GM18907 (cell line): ENCODE results near the gene NELL2.
"Not testable (repeated sequence)": the region's sequence is repeated elsewhere in the genome, so short reads cannot be mapped to it uniquely, and the experiment has no call there.

Experiments used
- ATAC-seq: cut with Tn5 transposase; IDR thresholded peaks from one replicate; pipeline ENCODE4 v1.9.1; 2021; ENCODE audit warnings: mild to moderate bottlenecking, moderate library complexity; ENCODE audit not compliant: unreplicated experiment

Gene NELL2

GRCh38 chr12:44703182-44703910, 172.8 kb downstream of the NELL2 start:
- ATAC-seq, result no peak

- no peak for ATAC-seq
These were observed 178.6 kb downstream of the NELL2 start for GRCh38 chr12:44697511-44697910.

GRCh38 chr12:44696542-44696941, 179.6 kb downstream of the NELL2 start:
- ATAC-seq, result no peak

- no peak for ATAC-seq
These were observed 182.1 kb downstream of the NELL2 start for GRCh38 chr12:44694017-44694416.

GRCh38 chr12:44689587-44689986, 186.5 kb downstream of the NELL2 start:
- ATAC-seq, result no peak

GRCh38 chr12:44686821-44687432, 189.2 kb downstream of the NELL2 start:
- ATAC-seq, result not testable (repeated sequence)

- no peak for ATAC-seq
These were observed 198.4 kb downstream of the NELL2 start for GRCh38 chr12:44677724-44678123.

GRCh38 chr12:44674875-44675274, 201.2 kb downstream of the NELL2 start:
- ATAC-seq, result no peak

GRCh38 chr12:44673811-44674210, 202.3 kb downstream of the NELL2 start:
- no peak for ATAC-seq

GRCh38 chr12:44672042-44672441, 204.1 kb downstream of the NELL2 start:
- no peak for ATAC-seq

- ATAC-seq, result no peak
These were observed 207.7 kb downstream of the NELL2 start for GRCh38 chr12:44668443-44668842.

- no peak for ATAC-seq
These were observed 208.7 kb downstream of the NELL2 start for GRCh38 chr12:44667461-44667860.

GRCh38 chr12:44663291-44663690, 212.8 kb downstream of the NELL2 start:
- ATAC-seq, result no peak

- no peak for ATAC-seq
These were observed 220.3 kb downstream of the NELL2 start for GRCh38 chr12:44655846-44656245.

- no peak for ATAC-seq
These were observed 221.2 kb downstream of the NELL2 start for GRCh38 chr12:44654646-44655639.

- no peak for ATAC-seq
These were observed 222.1 kb downstream of the NELL2 start for GRCh38 chr12:44653861-44654527.

GRCh38 chr12:44649693-44650092, 226.4 kb downstream of the NELL2 start:
- no peak for ATAC-seq

GRCh38 chr12:44647917-44648690, 228.0 kb downstream of the NELL2 start:
- no peak for ATAC-seq

- ATAC-seq, result no peak
These were observed 235.5 kb downstream of the NELL2 start for GRCh38 chr12:44640427-44641190.
